HEK293T (cell line): Measurements from ENCODE around the gene PRSS27.

Source experiments
- BHLHE40 ChIP-seq: fragments of 450-650 bp; IDR thresholded peaks from 2 replicates; pipeline ENCODE4 v1.6.1; 2016; ENCODE audit warnings: mild to moderate bottlenecking, moderate library complexity, borderline replicate concordance
- FOXK2 ChIP-seq: fragments of 450-650 bp; IDR thresholded peaks from 2 replicates; pipeline ENCODE4 v1.6.1; 2016; ENCODE audit warnings: mild to moderate bottlenecking
- NFRKB ChIP-seq: fragments of 450-650 bp; IDR thresholded peaks from 2 replicates; pipeline ENCODE4 v1.6.1; 2016; ENCODE audit warnings: mild to moderate bottlenecking, moderate library complexity
- PKNOX1 ChIP-seq: fragments of 450-650 bp; IDR thresholded peaks from 2 replicates; pipeline ENCODE4 v1.6.1; 2016
- SUZ12 ChIP-seq: fragments of 450-650 bp; IDR thresholded peaks from 2 replicates; pipeline ENCODE4 v1.6.1; 2016; ENCODE audit warnings: mild to moderate bottlenecking
- TARDBP ChIP-seq: fragments of 450-650 bp; IDR thresholded peaks from 2 replicates; pipeline ENCODE4 v1.6.1; 2016
- ZNF384 ChIP-seq: fragments of 450-650 bp; IDR thresholded peaks from 2 replicates; pipeline ENCODE4 v1.6.1; 2016

- TF ChIP-seq NFRKB (no peak), SUZ12 (no peak), BHLHE40 (no peak), ZNF384 (no peak), FOXK2 (no peak), TARDBP (no peak), PKNOX1 (no peak)
Measured at GRCh38 chr16:2755158-2755557, 35.1 kb upstream of the PRSS27 start.
